NCI-H345 treated with DMSO at 0.1 percent for 48 hours (cell line): Measurements from ENCODE around the gene ACTA1.
"Not testable (repeated sequence)": the region's sequence is repeated elsewhere in the genome, so short reads cannot be mapped to it uniquely, and the experiment has no call there.

Source experiments
- DNase-seq: peaks from one replicate; lab custom pipeline; 2025; ENCODE audit not compliant: unreplicated experiment; lab: John Stamatoyannopoulos, UW

ACTA1 gene

DNA sequence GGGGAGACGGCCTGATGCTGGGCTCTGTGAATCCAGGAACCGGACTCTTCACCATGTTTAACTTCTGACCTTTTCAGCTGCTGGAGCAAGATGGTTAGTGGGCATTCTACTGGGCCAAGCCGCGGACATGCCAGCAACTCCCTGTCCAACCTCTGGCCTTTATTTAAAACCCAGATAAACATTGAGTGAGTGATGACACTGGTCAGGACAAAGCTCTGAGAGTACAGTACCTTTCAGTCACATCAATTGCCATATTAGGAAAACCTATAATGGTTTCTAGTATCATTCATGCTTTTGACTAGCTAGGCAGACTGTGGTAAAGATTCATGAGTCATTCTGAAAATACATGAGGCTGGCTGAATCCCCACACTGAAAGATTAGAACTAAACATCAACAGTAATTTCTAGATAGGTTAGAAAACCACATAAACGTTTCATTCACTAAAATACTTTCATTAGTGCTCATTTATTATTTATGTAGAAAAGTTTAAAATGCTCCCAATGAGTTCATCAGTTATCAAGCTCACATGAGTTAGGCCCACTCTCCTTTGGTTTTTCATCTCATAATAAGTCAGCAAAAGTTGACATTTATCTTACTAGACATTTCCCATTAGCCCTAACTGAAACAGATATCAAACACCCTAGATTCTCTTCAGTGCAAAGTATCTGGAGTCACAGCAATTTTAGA lies 7.1 kb upstream of the ACTA1 start:
- DNase-seq: no peak

DNA sequence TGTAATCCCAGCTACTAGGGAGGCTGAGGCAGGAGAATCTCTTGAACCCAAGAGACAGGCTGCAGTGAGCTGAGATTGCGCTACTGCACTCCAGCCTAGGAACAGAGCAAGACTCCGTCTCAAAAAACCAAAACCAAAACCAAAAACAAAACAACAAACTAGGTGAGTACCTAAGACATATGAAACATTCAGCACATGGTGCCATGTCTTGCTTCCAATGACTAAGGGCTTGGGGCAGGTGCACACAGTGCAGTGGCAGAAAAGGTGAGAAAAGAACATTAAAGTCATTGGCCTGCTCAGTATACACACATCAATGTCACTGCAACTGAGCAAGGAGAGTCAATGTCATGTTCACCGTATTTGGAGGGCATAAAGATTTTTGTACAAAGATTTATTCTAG lies 4.1 kb upstream of the ACTA1 start:
- no peak for DNase-seq

DNA sequence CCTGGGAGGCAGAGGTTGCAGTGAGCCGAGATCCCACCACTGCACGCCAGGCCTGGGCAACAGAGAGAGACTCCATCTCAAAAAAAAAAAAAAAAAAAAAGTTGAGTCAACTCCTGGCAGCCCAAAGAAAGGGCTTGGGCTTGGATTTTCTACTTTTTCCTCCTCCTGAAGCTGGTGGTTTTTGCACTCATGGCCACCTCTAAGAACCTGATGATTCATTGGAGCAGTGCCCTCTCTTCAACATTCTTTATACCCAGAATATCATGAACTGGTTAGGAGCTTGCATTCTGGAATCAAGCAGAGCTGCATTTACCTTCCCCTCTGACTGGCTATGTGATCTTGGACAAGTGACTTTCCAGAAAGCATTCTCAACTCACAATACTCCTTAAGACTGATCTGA lies 3.5 kb upstream of the ACTA1 start:
- no peak for DNase-seq

DNA sequence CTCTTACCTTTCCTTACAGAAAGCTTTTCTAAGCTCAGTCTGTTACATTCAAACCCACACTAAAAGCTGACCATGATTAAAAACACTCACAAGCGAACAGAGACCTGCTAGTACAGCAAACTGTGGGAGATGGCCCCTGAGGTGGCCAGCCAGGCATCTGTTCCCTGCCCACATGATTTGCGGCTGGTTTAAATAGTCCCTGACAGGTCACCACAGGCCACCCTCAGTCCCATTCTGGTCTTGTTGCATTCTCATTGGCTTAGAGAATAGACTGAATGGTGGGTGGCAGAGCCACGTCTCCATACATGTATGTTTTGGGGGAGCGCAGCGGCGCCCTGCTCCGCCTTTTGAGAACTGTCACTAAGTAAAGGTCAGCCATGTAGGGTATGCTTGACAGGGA lies 2.3 kb upstream of the ACTA1 start:
- DNase-seq: no peak

DNA sequence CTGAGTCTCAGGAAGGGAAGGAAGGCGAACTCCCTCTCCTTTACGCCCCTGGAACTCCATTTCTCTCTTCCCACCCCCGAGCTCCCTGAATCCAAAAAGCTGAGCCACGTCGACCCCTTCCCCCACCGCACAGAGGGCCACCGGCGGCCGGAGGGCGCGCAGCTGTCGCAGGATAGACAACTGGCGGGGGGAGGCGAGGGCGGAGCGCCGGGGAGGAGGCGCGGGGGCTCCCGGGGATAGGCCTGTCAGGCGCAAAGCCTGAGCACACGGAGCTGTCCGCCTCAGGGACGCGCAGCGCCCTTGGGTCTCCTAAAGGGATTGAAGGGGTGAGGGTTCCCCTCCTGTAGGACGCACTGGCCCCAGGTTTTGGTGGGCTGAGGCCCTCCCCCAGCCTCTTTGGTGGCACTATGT lies 752 bp upstream of the ACTA1 start:
- no peak for DNase-seq

DNA sequence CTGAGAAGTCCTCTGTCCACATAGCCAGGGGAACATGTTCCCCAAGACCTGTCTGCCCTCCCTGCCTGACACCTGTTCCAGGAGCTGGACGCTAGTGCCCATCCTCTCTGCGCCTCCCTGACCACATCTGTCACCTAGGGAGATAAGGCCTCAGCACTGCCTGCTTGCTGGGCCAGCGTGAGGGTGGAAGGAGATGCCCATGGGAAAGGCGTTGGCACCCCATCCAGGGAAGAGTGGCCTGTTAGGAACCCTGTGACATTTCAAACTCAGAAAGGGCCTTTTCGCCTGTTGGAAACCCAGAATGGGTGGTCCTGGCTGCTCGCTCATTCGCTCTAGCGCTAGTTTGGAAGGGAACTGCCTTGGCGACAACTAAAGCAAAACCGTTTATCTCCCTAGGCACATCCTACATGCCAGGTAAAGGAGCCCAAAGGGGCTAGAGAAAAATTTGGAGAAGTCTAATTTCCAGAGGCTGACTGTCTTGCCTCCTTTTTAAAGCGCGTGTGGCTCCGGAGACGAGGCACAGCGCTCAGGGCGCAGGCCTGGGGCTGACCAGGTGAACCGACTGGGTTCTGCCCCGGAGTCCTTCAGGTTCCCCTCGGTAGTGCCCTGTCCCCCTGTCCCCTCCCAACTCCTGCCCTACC lies 410 bp downstream of the ACTA1 start:
- DNase-seq: no peak

DNA sequence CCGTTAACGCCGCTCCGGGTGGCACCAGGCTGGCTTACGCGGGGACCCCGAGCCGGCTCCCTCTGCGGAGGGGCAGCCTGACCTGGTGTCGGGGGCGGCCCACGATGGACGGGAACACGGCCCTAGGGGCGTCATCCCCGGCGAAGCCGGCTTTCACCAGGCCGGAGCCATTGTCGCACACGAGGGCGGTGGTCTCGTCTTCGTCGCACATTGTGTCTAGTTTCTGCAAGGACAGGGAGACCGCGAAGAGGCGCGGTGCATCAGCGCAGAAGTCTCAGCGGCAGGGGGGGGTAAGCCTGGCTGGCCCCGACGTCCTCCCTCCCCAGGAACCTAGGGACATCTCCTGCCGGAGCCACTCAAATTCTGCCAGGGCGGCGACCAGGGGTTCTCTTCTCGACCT lies 989 bp downstream of the ACTA1 start:
- DNase-seq: no peak

DNA sequence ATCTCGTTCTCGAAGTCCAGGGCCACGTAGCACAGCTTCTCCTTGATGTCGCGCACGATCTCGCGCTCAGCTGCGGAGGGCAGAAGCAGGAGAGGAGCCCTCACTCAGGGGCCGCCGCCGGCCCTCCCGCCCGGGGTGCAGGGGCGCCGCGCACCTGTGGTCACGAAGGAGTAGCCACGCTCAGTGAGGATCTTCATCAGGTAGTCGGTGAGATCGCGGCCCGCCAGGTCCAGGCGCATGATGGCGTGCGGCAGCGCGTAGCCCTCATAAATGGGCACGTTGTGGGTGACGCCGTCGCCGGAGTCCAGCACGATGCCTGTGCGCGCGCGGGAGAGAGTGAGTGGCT lies 1.8 kb downstream of the ACTA1 start:
- DNase-seq: no peak

DNA sequence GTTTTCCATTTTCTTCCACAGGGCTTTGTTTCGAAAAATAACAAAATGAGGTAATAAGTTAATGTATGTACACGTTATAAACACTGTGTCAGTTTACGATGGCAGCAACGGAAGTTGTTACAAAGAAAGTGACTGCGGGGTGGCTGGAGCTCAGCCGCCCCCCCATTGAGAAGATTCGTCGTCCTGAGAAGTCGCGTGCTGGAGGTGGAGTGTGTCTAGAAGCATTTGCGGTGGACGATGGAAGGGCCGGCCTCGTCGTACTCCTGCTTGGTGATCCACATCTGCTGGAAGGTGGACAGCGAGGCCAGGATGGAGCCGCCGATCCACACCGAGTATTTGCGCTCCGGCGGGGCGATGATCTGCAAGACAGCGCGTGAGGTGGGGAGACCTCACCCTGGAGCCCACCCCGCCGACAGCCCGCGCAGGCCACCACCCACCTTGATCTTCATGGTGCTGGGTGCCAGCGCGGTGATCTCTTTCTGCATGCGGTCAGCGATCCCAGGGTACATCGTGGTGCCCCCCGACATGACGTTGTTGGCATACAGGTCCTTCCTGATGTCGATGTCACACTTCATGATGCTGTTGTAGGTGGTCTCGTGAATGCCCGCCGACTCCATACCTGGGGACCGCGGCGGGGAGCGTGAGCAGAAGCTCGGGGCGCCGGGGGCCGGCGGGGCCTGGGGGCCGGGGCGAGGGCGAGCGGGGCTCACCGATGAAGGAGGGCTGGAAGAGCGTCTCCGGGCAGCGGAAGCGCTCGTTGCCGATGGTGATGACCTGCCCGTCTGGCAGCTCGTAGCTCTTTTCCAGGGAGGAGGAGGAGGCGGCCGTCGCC lies 2.4 kb downstream of the ACTA1 start:
- DNase-seq: no peak

DNA sequence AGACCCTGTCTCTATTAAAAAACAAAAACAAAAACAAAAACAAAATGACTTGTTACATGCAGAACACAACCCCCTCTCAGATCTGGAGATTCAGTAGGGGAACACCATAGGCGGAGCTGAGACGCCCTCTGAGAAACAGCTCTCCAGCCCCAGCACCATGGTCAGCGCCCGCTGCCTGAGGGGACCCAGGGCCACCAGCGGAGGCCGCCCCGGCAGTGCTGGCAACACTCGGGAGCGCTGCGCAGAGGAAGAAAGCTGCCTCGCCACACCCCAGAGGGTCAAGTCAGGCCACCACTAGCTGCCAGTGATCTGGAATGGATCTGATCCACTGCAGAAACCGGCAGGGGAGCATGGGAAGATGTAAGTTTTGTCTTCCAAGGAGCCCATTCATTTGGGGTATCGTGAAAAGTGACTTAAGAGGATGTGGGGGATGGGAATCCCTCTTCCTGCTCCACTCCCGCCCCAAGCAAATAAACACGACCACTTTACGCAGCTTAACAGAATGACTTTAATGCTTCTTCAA lies 3.1 kb downstream of the ACTA1 start:
- no peak for DNase-seq

DNA sequence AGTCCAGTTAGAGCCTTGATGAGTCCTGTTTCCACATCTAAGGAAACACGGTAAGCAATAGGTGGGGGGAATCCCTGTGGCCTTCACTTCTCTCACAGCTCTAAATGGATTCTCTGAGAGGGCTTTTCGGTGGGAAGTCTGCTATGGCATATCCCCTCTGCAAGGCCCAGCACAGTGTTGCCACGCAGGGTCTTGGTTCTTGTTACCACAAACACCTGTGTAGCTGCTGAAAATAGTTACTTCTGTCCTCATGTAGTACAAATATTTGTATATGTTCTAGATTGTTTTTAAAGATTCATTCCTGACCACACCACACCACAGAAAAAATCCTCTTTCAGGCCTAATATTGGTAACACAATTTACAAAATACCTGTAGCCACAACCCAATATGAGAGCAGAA lies 5.6 kb downstream of the ACTA1 start:
- DNase-seq: no peak

DNA sequence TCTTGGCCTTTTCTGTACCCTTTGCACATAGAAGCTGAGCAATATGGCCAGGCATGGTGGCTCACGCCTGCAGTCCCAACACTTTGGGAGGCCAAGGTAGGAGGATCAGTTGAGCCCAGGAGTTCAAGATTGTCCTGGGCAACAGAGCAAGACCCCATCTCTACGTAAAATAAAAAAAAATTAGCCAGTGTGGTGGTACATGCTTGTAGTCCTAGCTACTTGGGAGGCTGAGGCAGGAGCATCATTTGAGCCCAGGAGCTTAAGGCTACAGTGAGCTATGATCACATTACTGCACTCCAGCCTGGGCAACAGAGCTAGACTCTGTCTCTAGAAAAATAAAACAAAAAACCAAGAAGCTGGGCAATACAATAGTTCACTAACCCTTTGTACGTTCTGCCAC lies 6.3 kb downstream of the ACTA1 start:
- no peak for DNase-seq

DNA sequence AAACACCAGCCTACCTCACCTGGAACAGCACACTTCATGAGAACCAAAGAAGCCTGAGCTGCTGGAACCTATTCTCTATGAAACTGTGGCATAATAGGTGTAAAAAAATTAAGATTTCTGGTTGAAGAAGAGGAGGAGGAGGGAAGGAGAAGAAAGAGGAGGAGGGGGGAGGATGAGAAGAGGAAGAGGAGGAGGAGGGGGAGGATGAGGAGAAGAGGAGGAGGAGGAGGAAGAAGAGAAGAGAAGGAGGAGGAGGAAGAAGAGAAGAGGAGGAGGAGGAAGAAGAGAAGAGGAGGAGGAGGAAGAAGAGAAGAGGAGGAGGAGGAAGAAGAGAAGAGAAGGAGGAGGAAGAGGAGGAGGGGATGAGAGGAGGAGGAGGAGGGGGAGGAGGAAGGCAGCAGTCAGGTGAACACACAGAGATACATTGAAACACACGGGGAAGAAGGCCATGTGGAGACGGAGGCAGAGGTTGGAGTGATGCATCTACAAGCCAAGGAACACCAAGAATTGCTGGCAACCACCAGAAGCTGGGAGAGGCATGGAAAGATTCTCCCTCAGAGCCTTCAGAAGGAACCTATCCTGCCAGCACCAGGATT lies 8.2 kb downstream of the ACTA1 start:
- DNase-seq: no peak

DNA sequence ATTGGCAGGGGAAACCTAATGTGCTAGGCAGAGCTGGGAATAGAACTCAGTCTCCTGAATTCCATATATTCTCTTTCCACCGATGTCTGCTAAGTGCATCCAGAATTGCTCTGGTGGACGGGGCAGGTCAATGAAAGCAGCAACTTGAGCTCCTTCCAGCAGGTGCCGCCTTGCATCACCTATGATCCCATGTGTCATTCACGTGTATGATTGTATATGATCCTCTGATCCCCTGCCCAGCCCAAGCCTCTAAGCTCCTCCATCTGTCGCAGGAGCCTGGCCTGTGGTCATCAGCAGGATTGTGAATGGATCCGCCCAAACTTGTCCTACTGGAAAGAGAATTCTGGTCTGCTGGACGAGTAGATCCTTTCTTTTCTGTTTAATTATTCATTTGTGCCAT lies 13.1 kb downstream of the ACTA1 start:
- no peak for DNase-seq

DNA sequence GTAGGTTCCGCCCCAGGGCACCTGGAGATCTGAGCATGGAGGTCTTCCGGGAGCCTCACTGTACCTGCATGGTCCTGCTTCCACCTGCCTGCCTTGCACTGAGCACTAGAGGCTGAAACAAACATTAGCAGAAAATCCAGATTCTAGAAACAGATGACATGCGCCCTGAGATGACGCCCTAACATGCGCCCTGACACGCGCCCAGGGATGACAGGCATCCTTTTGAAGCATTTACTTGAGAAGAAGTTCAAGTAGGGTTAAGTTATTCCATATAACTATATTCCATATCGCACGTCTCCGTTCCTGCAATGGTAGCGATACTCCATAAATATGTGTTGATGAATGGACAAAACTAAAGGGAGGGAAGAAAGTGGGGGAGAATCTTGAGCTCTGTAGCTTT lies 13.7 kb downstream of the ACTA1 start:
- DNase-seq: no peak

DNA sequence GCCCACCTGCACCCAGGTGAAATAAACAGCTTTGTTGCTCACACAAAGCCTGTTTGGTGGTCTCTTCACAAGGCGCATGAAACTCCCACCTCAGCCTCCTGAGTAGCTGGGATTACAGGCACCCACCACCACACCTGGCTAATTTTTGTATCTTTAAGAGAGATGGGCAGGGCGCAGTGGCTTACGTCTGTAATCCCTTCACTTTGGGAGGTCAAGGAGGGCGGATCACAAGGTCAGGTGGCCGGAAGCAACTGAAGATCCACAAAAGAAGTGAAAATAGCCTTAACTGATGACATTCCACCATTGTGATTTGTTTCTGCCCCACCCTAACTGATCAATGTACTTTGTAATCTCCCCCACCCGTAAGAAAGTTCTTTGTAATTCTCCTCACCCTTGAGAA lies 15.3 kb downstream of the ACTA1 start:
- DNase-seq: not testable (repeated sequence)

DNA sequence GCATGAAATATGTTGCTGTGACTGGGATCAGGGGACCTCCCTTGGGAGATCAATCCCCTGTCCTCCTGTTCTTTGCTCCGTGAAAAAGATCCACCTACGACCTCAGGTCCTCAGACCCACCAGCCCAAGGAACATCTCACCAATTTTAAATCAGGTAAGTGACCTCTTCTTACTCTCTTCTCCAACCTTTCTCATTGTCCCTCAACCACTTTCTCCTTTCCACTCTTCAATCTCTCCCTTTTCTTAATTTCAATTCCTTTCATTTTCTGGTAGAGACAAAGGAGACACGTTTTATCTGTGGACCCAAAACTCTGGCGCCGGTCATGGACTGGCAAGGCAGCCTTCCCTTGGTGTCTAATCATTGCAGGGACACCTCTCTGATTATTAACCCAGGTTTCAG lies 21.1 kb downstream of the ACTA1 start:
- DNase-seq: not testable (repeated sequence)

DNA sequence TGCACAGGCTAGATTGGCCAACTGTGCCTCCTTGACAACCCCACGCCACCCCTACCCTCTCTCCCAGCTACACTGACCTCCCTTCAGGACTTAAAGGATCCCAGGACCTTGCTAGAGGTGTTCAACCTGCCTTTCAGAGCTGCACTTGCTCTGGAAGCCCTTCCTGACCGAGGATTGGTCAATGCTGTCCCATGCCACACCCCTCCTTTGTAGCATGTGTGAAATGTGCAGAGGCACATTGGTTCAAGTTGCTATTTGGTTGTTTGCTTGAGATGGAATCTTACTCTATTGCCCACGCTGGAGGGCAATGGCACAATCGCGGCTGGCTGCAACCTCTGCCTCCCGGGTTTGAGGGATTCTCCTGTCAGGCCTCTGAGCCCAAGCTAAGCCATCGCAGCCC lies 21.8 kb downstream of the ACTA1 start:
- no peak for DNase-seq

DNA sequence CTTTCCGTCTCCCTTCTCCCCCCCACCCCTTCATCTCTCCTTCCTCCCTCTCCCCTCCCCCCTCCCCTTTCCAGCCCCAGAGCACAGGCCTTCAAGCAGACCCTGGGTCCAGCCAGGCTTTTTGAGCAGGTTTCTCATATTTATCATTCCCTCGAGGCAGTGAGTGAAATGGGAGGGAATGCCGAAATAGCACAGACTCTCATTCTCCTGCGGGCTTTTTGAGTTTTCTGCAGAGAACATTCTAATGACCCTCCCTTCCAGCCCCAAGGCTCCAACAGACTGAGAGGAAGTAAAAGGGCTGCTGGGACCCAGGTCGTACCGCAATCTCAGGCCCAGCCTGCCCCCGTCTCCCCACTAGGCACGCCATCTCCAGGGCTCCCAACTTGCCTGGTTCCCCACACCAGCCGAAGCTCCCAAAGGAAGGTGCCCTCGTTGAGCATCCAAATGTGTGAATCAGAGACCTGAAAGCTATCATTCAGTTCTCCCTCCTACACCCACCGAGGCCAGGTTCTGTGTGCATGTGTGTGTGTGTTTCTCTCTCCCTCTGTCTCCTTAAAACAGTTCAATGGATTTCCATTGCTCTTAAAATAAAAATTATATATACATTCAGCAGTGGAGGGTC lies 22.3 kb downstream of the ACTA1 start:
- DNase-seq: no peak

DNA sequence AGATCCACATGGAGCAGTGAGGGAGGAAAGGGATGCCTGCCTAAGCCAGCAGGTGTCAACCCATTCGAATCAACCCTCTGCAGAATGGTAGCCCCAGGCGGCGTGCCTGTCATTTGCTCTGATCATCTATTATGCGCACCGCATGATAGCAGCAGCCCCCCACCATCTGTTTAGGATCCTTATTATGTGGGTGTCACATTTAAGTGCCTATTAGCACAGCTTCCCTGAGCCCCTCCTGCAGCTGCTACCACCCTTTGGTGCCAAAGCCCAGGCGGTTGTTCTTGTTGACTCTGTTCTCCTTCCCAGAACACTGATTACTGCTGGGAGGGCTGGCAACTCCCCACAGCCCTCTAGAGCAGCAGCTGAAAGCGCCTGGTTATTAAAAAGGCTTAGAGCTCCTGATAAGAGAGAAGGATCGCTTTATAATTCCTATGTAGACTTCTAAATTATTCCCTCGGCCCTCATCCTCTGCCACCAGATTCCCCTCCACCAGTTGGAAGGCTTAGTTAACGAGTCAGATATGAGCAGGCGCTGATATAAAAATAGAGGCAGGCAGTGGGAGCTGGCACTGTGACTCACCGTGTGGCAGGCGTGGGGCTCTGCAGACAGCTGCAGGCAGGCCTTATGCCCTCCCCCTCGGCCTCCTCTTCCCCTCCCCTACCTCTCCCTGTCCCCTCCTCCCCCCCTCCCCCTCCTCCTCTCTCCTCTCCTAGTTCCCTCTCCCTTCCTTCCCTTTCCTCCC lies 23.0 kb downstream of the ACTA1 start:
- peak; percentile 71 for DNase-seq

DNA sequence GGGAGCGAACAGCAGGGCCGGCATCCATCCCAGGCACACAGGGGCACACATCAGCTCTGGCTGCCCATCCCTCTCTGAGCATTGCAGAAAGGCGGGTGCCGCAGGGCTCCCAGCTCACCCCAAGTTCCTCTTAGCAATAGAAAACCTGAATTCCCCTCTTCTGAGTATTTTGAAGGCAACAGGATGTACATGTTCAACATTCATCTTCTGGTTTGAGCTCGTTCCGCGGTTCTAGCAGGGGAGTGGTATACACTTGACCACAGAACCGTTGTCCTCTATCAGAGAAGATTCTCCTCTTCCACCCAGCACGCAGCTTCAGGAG lies 23.6 kb downstream of the ACTA1 start:
- DNase-seq: no peak
